GM12878 (cell line): Measurements from ENCODE around the gene LRRC40. TPM values are rescaled to one million over a fixed set of nuclear protein-coding genes. Genes with fewer than 3 reads are reported as not detected.

Experiments used
- ATAC-seq: fragments of 200-7000 bp; cut with Tn5 transposase; 3 replicates; pipeline ENCODE4 v1.9.1; 2020; ENCODE audit warnings: mild to moderate bottlenecking, moderate library complexity
- BruUV-seq: library from RNA; stranded (reverse); fragments of 400-500 nt; replicated peaks from 2 replicates; lab custom pipeline; 2021; lab: Mats Ljungman, UMichigan
- CTCF ChIA-PET: fragments of 300-600 bp; sonication (Branson Sonifier 250); formaldehyde crosslinking; extraction: SDS; loops from one replicate; lab custom pipeline; 2021; ENCODE audit warnings: inconsistent platforms; lab: Yijun Ruan, JAX
- POLR2A ChIA-PET: fragments of 350-600 bp; formaldehyde crosslinking; extraction: SDS; loops from one replicate; lab custom pipeline; 2021; ENCODE audit warnings: inconsistent platforms; lab: Charles Lee
- RAD21 ChIA-PET: fragments of 300-600 bp; sonication (Branson Sonifier 250); formaldehyde crosslinking; loops from one replicate; lab custom pipeline; 2023; ENCODE audit warnings: antibody characterized with exemption; ENCODE audit not compliant: unreplicated experiment; lab: Charles Lee
- SMC1A ChIA-PET: fragments of 300-600 bp; sonication (Branson Sonifier 250); formaldehyde crosslinking; loops from one replicate; lab custom pipeline; 2023; ENCODE audit not compliant: unreplicated experiment, uncharacterized antibody; lab: Charles Lee
- DNase-seq: peaks from one replicate; pipeline ENCODE4 v3.0.0-alpha.2; 2011; ENCODE audit warnings: low read depth, low spot score
- FAIRE-seq: peaks from 3 replicates; lab custom pipeline; 2011; peaks lifted over from hg19 to GRCh38; lab: Jason Lieb, UNC
- H2AFZ ChIP-seq: 2 replicates; pipeline ENCODE4 v1.6.0; 2011; ENCODE audit warnings: low read depth, low read length, control low read depth; ENCODE audit not compliant: control insufficient read depth
- H3K27ac ChIP-seq: 2 replicates; pipeline ENCODE4 v1.5.1; 2011; ENCODE audit warnings: control low read depth; ENCODE audit not compliant: control insufficient read depth, insufficient read depth
- H3K27me3 ChIP-seq, 2 experiments: replicated peaks in 1 of 2; 2 replicates each; pipeline versions ENCODE4 v1.6.0 to v1.6.1; 2011; ENCODE audit warnings: low read length in 1 of 2; ENCODE audit not compliant: control insufficient read depth in 2 of 2, insufficient read depth in 2 of 2
- H3K36me3 ChIP-seq, 2 experiments: 2 replicates each; pipeline ENCODE4 v1.5.1; 2011; ENCODE audit warnings: low read length in 1 of 2; ENCODE audit not compliant: control insufficient read depth in 2 of 2, insufficient read depth in 2 of 2
- H3K4me1 ChIP-seq: 2 replicates; pipeline ENCODE4 v1.6.1; 2011; ENCODE audit warnings: mild to moderate bottlenecking, low read length, moderate library complexity, mixed read lengths; ENCODE audit not compliant: control insufficient read depth, insufficient read depth
- H3K4me2 ChIP-seq: 2 replicates; pipeline ENCODE4 v1.6.0; 2011; ENCODE audit warnings: control low read depth; ENCODE audit not compliant: control insufficient read depth, insufficient read depth
- H3K4me3 ChIP-seq: fragments of 200-600 bp; sonication (generic); 2 replicates; pipeline ENCODE4 v1.5.1; 2016
- H3K79me2 ChIP-seq: 2 replicates; pipeline ENCODE4 v1.6.0; 2011; ENCODE audit warnings: low read length; ENCODE audit not compliant: control insufficient read depth, insufficient read depth
- H3K9ac ChIP-seq: 2 replicates; pipeline ENCODE4 v1.8.0; 2011; ENCODE audit warnings: low read length, control low read depth, mixed read lengths; ENCODE audit not compliant: control insufficient read depth, insufficient read depth
- H3K9me3 ChIP-seq: replicated peaks from 3 replicates; pipeline ENCODE4 v1.5.1; 2011; ENCODE audit warnings: mild to moderate bottlenecking, low read length; ENCODE audit not compliant: control insufficient read depth, insufficient read depth
- H4K20me1 ChIP-seq: 2 replicates; pipeline ENCODE4 v1.6.0; 2011; ENCODE audit not compliant: control insufficient read depth, insufficient read depth
- CTCF ChIP-seq, 3 experiments: IDR thresholded peaks in 2 of 3; conservative IDR thresholded peaks in 1 of 3; 2 replicates each; pipeline ENCODE4 v1.5.1; 2011; ENCODE audit warnings: low read depth in 3 of 3, low read length in 3 of 3, mild to moderate bottlenecking in 3 of 3, control low read depth in 2 of 3, moderate library complexity in 2 of 3, inconsistent platforms in 1 of 3, mixed read lengths in 1 of 3; ENCODE audit not compliant: control insufficient read depth in 2 of 3, insufficient read depth in 1 of 3; ENCODE audit errors: extremely low read depth in 1 of 3
- EZH2 ChIP-seq: IDR thresholded peaks from 2 replicates; pipeline ENCODE4 v1.6.1; 2012; ENCODE audit warnings: low read depth, mild to moderate bottlenecking, control low read depth, inconsistent platforms, low read length, borderline replicate concordance; ENCODE audit not compliant: control insufficient read depth
- NFYA ChIP-seq: IDR thresholded peaks from 2 replicates; pipeline ENCODE4 v1.6.1; 2011; ENCODE audit warnings: low read depth, mild to moderate bottlenecking, low read length, improper control_type of control experiment, borderline replicate concordance
- SPI1 ChIP-seq: IDR thresholded peaks from 2 replicates; pipeline ENCODE4 v1.6.1; 2011; ENCODE audit warnings: low read depth, mild to moderate bottlenecking, low read length, moderate library complexity, borderline replicate concordance; ENCODE audit not compliant: insufficient read depth
- SREBF1 ChIP-seq: IDR thresholded peaks from 2 replicates; pipeline ENCODE4 v1.6.1; 2012; ENCODE audit warnings: mild to moderate bottlenecking, low read length
- STAT1 ChIP-seq: fragments of 450-650 bp; conservative IDR thresholded peaks from 2 replicates; pipeline ENCODE4 v1.6.1; 2014; ENCODE audit warnings: antibody characterized with exemption, mild to moderate bottlenecking
- STAT3 ChIP-seq: IDR thresholded peaks from 2 replicates; pipeline ENCODE4 v1.6.1; 2011; ENCODE audit warnings: low read depth, low read length, improper control_type of control experiment
- TCF7 ChIP-seq: IDR thresholded peaks from 2 replicates; pipeline ENCODE4 v1.6.1; 2014; ENCODE audit warnings: antibody characterized with exemption, borderline replicate concordance
- YBX1 ChIP-seq: fragments of 450-650 bp; IDR thresholded peaks from 2 replicates; pipeline ENCODE4 v1.6.1; 2016; ENCODE audit warnings: antibody characterized with exemption
- ZBTB11 ChIP-seq: fragments of 450-650 bp; formaldehyde crosslinking; IDR thresholded peaks from 2 replicates; pipeline ENCODE4 v1.5.0; 2022; ENCODE audit warnings: mild to moderate bottlenecking, missing genetic modification characterization
- in situ Hi-C: fragments of 300-500 bp; cut with MboI; formaldehyde crosslinking; loops from 9 replicates; pipeline ENCODE4 v1.14.3; 2018; ENCODE audit warnings: mixed read lengths
- intact Hi-C: fragments of 100-400 bp; cut with micrococcal nuclease; formaldehyde crosslinking; loops from one replicate; pipeline ENCODE4 v1.14.2; 2022; ENCODE audit not compliant: unreplicated experiment
- polyA plus RNA-seq, 11 experiments: library from polyadenylated mRNA; depleted of rRNA in 4 of 11; unstranded in 6 of 11; stranded (reverse) in 5 of 11; fragments of >200 nt; fragmentation: Nextera tagmentation in 4 of 11; fragmentation: Illumina TruSeq in 1 of 11; extraction: Ambion mirVana in 4 of 11; extraction: Trizol in 1 of 11; gene quantifications; 1 replicate in 1 of 11; 2 replicates in 10 of 11; pipeline versions ENCODE4 v1.2.1 to v1.2.3, GENCODE V29; 2011 to 2016; ENCODE audit warnings: inconsistent platforms in 2 of 11, missing spikeins in 2 of 11, low read depth in 1 of 11
- total RNA-seq, 4 experiments: library from RNA; depleted of rRNA in 3 of 4; stranded (reverse); fragments of >200 nt in 3 of 4; fragmentation: Illumina TruSeq in 1 of 4; extraction: Trizol in 1 of 4; gene quantifications; 2 replicates each; pipeline versions ENCODE4 v1.2.1 to v1.2.3, GENCODE V29; 2013 to 2021
- TF ChIP-seq, protein P1 (sequence below): IDR thresholded peaks from 2 replicates; pipeline ENCODE4 v1.6.1; 2012; ENCODE audit warnings: low read length, inconsistent platforms

The LRRC40 gene
- total and polyA plus RNA-seq, 10 of the 15 experiments (the other 5 are each of a cell fraction or from before 2014, with no cell fraction given), result 19.5 to 44.3 (median 30.9) TPM

DNA sequence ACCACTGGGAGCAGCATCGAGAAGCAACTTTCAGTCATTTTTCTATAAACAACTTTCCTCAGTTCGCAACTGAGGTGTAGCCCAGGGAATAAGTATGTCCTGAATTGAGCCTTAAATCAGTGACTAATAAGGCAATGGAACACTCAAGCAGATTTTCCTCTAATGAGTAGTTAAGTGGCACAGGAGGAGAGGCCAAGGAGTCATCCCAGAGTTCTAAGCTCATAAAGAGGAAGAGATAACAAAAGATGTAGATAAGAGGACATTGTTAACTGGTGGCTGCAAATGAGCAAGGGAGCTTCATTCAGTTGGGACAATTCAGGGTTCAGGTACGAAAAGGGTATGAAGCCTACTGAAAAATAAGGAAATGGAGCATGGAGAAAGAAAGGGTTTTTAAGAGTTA lies 64.5 kb downstream of the LRRC40 start (continued):
- TF ChIP-seq YBX1 (no peak), ZBTB11 (CRISPR knock-in tag) (no peak)

DNA sequence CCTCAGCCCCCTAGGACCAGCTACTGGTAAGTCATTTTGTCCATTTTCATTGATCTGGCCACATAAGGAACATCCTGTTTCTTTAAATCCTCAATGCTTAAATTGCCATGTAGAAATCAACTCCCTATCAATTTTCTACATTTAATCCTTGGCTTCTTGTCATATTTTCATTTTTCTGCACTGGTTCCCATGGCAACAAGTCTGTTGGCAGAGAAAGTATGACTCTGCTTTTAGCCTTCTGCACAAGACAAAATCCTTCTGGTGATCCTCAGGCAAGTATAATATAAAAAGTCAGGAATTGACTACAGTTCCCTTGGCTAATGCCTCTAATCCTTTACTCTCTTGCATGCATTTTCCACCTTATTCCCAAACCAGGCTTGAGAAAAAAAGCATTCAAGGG lies 65.0 kb downstream of the LRRC40 start:
- RAD21 ChIA-PET, result interaction anchor here (3.0 kb wide), 1 partner anchor 87 kb away, joined by 8 read pairs; no protein-coding TSS in a partner anchor
- ATAC-seq (no peak), DNase-seq (no peak), FAIRE-seq (no peak)
- intact Hi-C loops (no loop called here), in situ Hi-C loops (no loop called here)
- POLR2A ChIA-PET, result no interaction called here
- Histone ChIP-seq H3K27me3 (no peaks in the 10 kb centered on the region), H3K27ac (no peak overlapping the region), H3K4me2 (no peak overlapping the region), H2AFZ (no peak overlapping the region), H3K4me1 (no peaks in the 10 kb centered on the region), H3K79me2 (no peaks in the 10 kb centered on the region), H3K36me3 (peaks cover 0 to 3% of the 10 kb centered on the region in 2 experiments; a peak in 1 of 4 replicates), H4K20me1 (no peaks in the 10 kb centered on the region), H3K9me3 (no peaks in the 10 kb centered on the region), H3K4me3 (no peak overlapping the region), H3K9ac (no peak overlapping the region)
- no TSS peak for BruUV-seq
- no peak for TF ChIP-seq SPI1
- TF ChIP-seq EZH2, result no peak
- no peak for TF ChIP-seq NFYA
- no peak for TF ChIP-seq SREBF1
- TF ChIP-seq CTCF (IDR thresholded peaks at IDR 0.05 in 2 of 3, conservative IDR thresholded peaks at IDR 0.05 in 1 of 3; ENCODE audit: control insufficient read depth in 2 of 3, extremely low read depth in 1 of 3, insufficient read depth in 1 of 3, low read depth in 3 of 3, low read length in 3 of 3), result no peak
- TF ChIP-seq TCF7, result no peak
- TF ChIP-seq STAT3, result no peak
- no peak for TF ChIP-seq STAT1
- TF ChIP-seq, protein P1, sequence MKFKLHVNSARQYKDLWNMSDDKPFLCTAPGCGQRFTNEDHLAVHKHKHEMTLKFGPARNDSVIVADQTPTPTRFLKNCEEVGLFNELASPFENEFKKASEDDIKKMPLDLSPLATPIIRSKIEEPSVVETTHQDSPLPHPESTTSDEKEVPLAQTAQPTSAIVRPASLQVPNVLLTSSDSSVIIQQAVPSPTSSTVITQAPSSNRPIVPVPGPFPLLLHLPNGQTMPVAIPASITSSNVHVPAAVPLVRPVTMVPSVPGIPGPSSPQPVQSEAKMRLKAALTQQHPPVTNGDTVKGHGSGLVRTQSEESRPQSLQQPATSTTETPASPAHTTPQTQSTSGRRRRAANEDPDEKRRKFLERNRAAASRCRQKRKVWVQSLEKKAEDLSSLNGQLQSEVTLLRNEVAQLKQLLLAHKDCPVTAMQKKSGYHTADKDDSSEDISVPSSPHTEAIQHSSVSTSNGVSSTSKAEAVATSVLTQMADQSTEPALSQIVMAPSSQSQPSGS, result no peak
- SMC1A ChIA-PET, result interaction anchor here (0.7 to 1.0 kb wide), 3 partner anchors 8 to 10 kb away, joined by 3 to 4 read pairs (median 3); no protein-coding TSS in a partner anchor
- CTCF ChIA-PET, result interaction anchor here (0.6 to 1.1 kb wide), 2 partner anchors 26 to 369 kb away, joined by 3 read pairs; no protein-coding TSS in a partner anchor
